ENCODE data around the gene ANKRD52. TPM values are rescaled to one million over a fixed set of nuclear protein-coding genes. Genes with fewer than 3 reads are reported as not detected.

Gene ANKRD52
- total and polyA plus RNA-seq, 2 of the 8 experiments (the other 6 are each of a cell fraction or from before 2014, with no cell fraction given): 14.0 to 36.3 TPM

- Histone ChIP-seq H2BK15ac (ENCODE audit: low read length) (no peak overlapping the region), H2BK12ac (ENCODE audit: low read depth, low read length) (peak overlapping the region; percentile 77; the same call in 1 of the 2 replicates), H3K27ac (ENCODE audit: low read depth, low read length) (peak overlapping the region; percentile 78), H3K4me2 (ENCODE audit: insufficient read depth in 1 of 2, low read depth in 2 of 2, low read length in 2 of 2) (peak overlapping the region; percentile 82 to 89), H3K79me1 (ENCODE audit: low read depth, low read length) (no peaks in the 10 kb centered on the region), H2BK120ac (replicated peaks; ENCODE audit: low read depth, low read length) (no peak overlapping the region), H3K23me2 (ENCODE audit: low read depth, low read length) (peaks cover 3% of the 10 kb centered on the region; the same call in 1 of the 2 replicates), H2BK5ac (ENCODE audit: low read depth, low read length) (peak overlapping the region; percentile 86), H4K20me1 (replicated peaks in 1 of 2; ENCODE audit: control insufficient read depth in 1 of 2, insufficient read depth in 2 of 2, low read length in 2 of 2) (peaks cover 0 to 2% of the 10 kb centered on the region in 2 experiments), H3K36me3 (ENCODE audit: control insufficient read depth in 2 of 4, insufficient read depth in 4 of 4, low read length in 3 of 4) (peaks cover 2 to 14% (median 8%) of the 10 kb centered on the region in 4 experiments; a peak in 5 of 8 replicates), H4K5ac (ENCODE audit: insufficient read length, low read depth, low read length) (peak overlapping the region; percentile 10), H3K4me1 (replicated peaks in 1 of 4; ENCODE audit: control insufficient read depth in 3 of 4, insufficient read depth in 4 of 4, low read length in 3 of 4) (peaks cover 0 to 9% (median 2%) of the 10 kb centered on the region in 4 experiments; a peak in 4 of 7 replicates), H3K18ac (ENCODE audit: extremely low read depth, low read length) (peak overlapping the region; percentile 86), H3K4ac (replicated peaks; ENCODE audit: insufficient read length, low read depth, low read length) (no peak overlapping the region), H4K91ac (replicated peaks; ENCODE audit: insufficient read length, low read length) (no peak overlapping the region), H2AFZ (ENCODE audit: low read length) (no peak overlapping the region), H3K9me3 (ENCODE audit: insufficient read depth in 2 of 2, low read depth in 1 of 2, low read length in 1 of 2) (no peaks in the 10 kb centered on the region), H3K4me3 (ENCODE audit: extremely low read depth in 1 of 4, insufficient read depth in 2 of 4, low read depth in 3 of 4, low read length in 4 of 4) (peak overlapping the region; percentile 34 to 99 (median 96); a peak in 7 of 8 replicates), H2BK20ac (ENCODE audit: low read length) (no peak overlapping the region), H3K14ac (ENCODE audit: insufficient read length) (no peak overlapping the region), H2AK5ac (ENCODE audit: low read depth, low read length) (no peak overlapping the region), H3K79me2 (ENCODE audit: control insufficient read depth in 1 of 2, insufficient read depth in 2 of 2, low read length in 2 of 2) (peaks cover 12 to 38% of the 10 kb centered on the region in 2 experiments), H3K23ac (ENCODE audit: insufficient read length) (no peak overlapping the region), H4K8ac (ENCODE audit: extremely low read depth, insufficient read depth, low read length) (peak overlapping the region; percentile 63; the same call in 1 of the 2 replicates), H3K9ac (replicated peaks in 1 of 4; ENCODE audit: extremely low read depth in 1 of 4, low read depth in 3 of 4, low read length in 3 of 4) (peak overlapping the region in 3 of 4 experiments; percentile 0 to 71 (median 49); a peak in 3 of 7 replicates), H3K56ac (replicated peaks; ENCODE audit: insufficient read length, low read depth, low read length) (no peak overlapping the region), H3K27me3 (replicated peaks in 1 of 4; ENCODE audit: control insufficient read depth in 3 of 4, extremely low read depth in 1 of 4, insufficient read depth in 3 of 4, low read length in 3 of 4) (no peaks in the 10 kb centered on the region)
- ChIA-PET CTCF (ENCODE audit: partially characterized antibody) (interaction anchor here (0.5 to 1.6 kb wide), 6 partner anchors 22 to 1902 kb away, joined by 3 to 4 read pairs (median 3); partner anchors contain the start of gene SMARCC2), POLR2A (ENCODE audit: partially characterized antibody) (interaction anchor here (0.7 to 2.1 kb wide), 13 partner anchors 17 to 184 kb away, joined by 3 to 14 read pairs (median 4); partner anchors contain the start of genes ANKRD52, COQ10A, IL23A and PAN2)
- no peak for FAIRE-seq
- 60% methylated on average over 20 of the region's 21 CpGs; no CpG with 5 or more reads in 1 of the 2 experiments for WGBS, 2 experiments (ENCODE audit: extremely low coverage in 1 of 2, insufficient coverage in 1 of 2, insufficient read length in 1 of 2, insufficient replicate concordance in 2 of 2, low coverage in 1 of 2, low lambda C conversion rate in 2 of 2, missing lambda C conversion rate in 1 of 2)
- DNase-seq (ENCODE audit: low read depth in 1 of 2, low spot score in 2 of 2): peak in 1 of 2 experiments; percentile 46
- no peak for TF ChIP-seq TCF12 (IDR thresholded peaks at IDR 0.05; ENCODE audit: low read depth, low read length)
- TF ChIP-seq SIX5 (IDR thresholded peaks at IDR 0.05; ENCODE audit: low read depth, low read length): no peak
- no peak for TF ChIP-seq RAD21 (IDR thresholded peaks at IDR 0.05 in 1 of 2, conservative IDR thresholded peaks at IDR 0.05 in 1 of 2; ENCODE audit: low read depth in 2 of 2, low read length in 2 of 2)
- TF ChIP-seq ZNF274 (IDR thresholded peaks at IDR 0.05; ENCODE audit: borderline replicate concordance, extremely low read depth, low read length): no peak
Measured at GRCh38 chr12:56300644-56301464, 42.7 kb upstream of the ANKRD52 start.

Measured in H1 (cell line).